ENCODE data around the gene RUNX1.

Gene RUNX1

GRCh38 chr21:34766862-34767261 lies 282.2 kb downstream of the RUNX1 start:
- no peak for DNase-seq

- no peak for DNase-seq
These were observed 283.5 kb downstream of the RUNX1 start for GRCh38 chr21:34765619-34766018.

- DNase-seq = no peak
These were observed 284.3 kb downstream of the RUNX1 start for GRCh38 chr21:34764715-34765284.

- DNase-seq = no peak
These were observed 286.3 kb downstream of the RUNX1 start for GRCh38 chr21:34762786-34763185.

GRCh38 chr21:34761758-34762330 lies 287.3 kb downstream of the RUNX1 start:
- no peak for DNase-seq

- DNase-seq = no peak
These were observed 294.1 kb downstream of the RUNX1 start for GRCh38 chr21:34754690-34755647.

- DNase-seq = no peak
These were observed 300.2 kb downstream of the RUNX1 start for GRCh38 chr21:34748862-34749261.

GRCh38 chr21:34745557-34746255 lies 303.4 kb downstream of the RUNX1 start:
- peak; percentile 90 for DNase-seq

GRCh38 chr21:34744801-34745200 lies 304.3 kb downstream of the RUNX1 start:
- DNase-seq = no peak

- peak; percentile 10 for DNase-seq
These were observed 305.3 kb downstream of the RUNX1 start for GRCh38 chr21:34743831-34744230.

GRCh38 chr21:34743285-34743684 lies 305.8 kb downstream of the RUNX1 start:
- DNase-seq = no peak

- DNase-seq = no peak
These were observed 308.9 kb downstream of the RUNX1 start for GRCh38 chr21:34740198-34740597.
